GM12878 (cell line): ENCODE results near the gene GALNT6. TPM values are rescaled to one million over a fixed set of nuclear protein-coding genes. Genes with fewer than 3 reads are reported as not detected.

Source experiments
- ATF7 ChIP-seq: fragments of 450-650 bp; IDR thresholded peaks from 2 replicates; pipeline ENCODE4 v1.6.1; 2016; ENCODE audit warnings: low read depth, mild to moderate bottlenecking
- BCL11A ChIP-seq: IDR thresholded peaks from 2 replicates; pipeline ENCODE4 v1.6.1; 2011; ENCODE audit warnings: low read depth, low read length
- CBFB ChIP-seq: IDR thresholded peaks from 2 replicates; pipeline ENCODE4 v1.6.1; 2016; ENCODE audit warnings: antibody characterized with exemption, low read depth
- CREM ChIP-seq: IDR thresholded peaks from 2 replicates; pipeline ENCODE4 v1.6.1; 2014; ENCODE audit warnings: antibody characterized with exemption, low read depth
- CTCF ChIP-seq, 3 experiments: IDR thresholded peaks in 2 of 3; conservative IDR thresholded peaks in 1 of 3; 2 replicates each; pipeline ENCODE4 v1.5.1; 2011; ENCODE audit warnings: low read depth in 3 of 3, low read length in 3 of 3, mild to moderate bottlenecking in 3 of 3, control low read depth in 2 of 3, moderate library complexity in 2 of 3, inconsistent platforms in 1 of 3, mixed read lengths in 1 of 3; ENCODE audit not compliant: control insufficient read depth in 2 of 3, insufficient read depth in 1 of 3; ENCODE audit errors: extremely low read depth in 1 of 3
- ELK1 ChIP-seq: IDR thresholded peaks from 2 replicates; pipeline ENCODE4 v1.6.1; 2012; ENCODE audit warnings: low read depth, low read length, improper control_type of control experiment
- IKZF1 ChIP-seq: fragments of 450-650 bp; conservative IDR thresholded peaks from 2 replicates; pipeline ENCODE4 v1.6.1; 2017; ENCODE audit warnings: antibody characterized with exemption, mild to moderate bottlenecking
- IRF3 ChIP-seq: fragments of 450-650 bp; IDR thresholded peaks from 2 replicates; pipeline ENCODE4 v1.6.1; 2014; ENCODE audit warnings: mild to moderate bottlenecking
- IRF4 ChIP-seq: IDR thresholded peaks from 2 replicates; pipeline ENCODE4 v1.6.1; 2011; ENCODE audit warnings: low read depth, low read length
- JUND ChIP-seq: IDR thresholded peaks from 2 replicates; pipeline ENCODE4 v1.6.1; 2012; ENCODE audit warnings: low read depth, mild to moderate bottlenecking, low read length, improper control_type of control experiment, moderate library complexity
- KAT2A ChIP-seq: conservative IDR thresholded peaks from 2 replicates; pipeline ENCODE4 v1.6.1; 2011; ENCODE audit warnings: low read depth, low read length; ENCODE audit not compliant: control insufficient read depth
- PML ChIP-seq: IDR thresholded peaks from 2 replicates; pipeline ENCODE4 v1.6.1; 2012; ENCODE audit warnings: low read length, inconsistent platforms
- WRNIP1 ChIP-seq: IDR thresholded peaks from 2 replicates; pipeline ENCODE4 v1.6.1; 2011; ENCODE audit warnings: low read depth, low read length, improper control_type of control experiment, borderline replicate concordance
- ZBTB40 ChIP-seq: fragments of 450-650 bp; IDR thresholded peaks from 2 replicates; pipeline ENCODE4 v1.6.1; 2016; ENCODE audit warnings: mild to moderate bottlenecking, moderate library complexity, borderline replicate concordance
- ZNF274 ChIP-seq: IDR thresholded peaks from one replicate; pipeline ENCODE4 v1.8.0; 2011; ENCODE audit not compliant: insufficient read length, insufficient read depth
- ZNF384 ChIP-seq: IDR thresholded peaks from 2 replicates; pipeline ENCODE4 v1.6.1; 2012; ENCODE audit warnings: low read depth, mild to moderate bottlenecking, low read length, improper control_type of control experiment, borderline replicate concordance
- ZZZ3 ChIP-seq: IDR thresholded peaks from 2 replicates; pipeline ENCODE4 v1.6.1; 2011; ENCODE audit warnings: low read depth; ENCODE audit not compliant: control insufficient read depth, insufficient read length
- polyA plus RNA-seq, 11 experiments: library from polyadenylated mRNA; depleted of rRNA in 4 of 11; unstranded in 6 of 11; stranded (reverse) in 5 of 11; fragments of >200 nt; fragmentation: Nextera tagmentation in 4 of 11; fragmentation: Illumina TruSeq in 1 of 11; extraction: Ambion mirVana in 4 of 11; extraction: Trizol in 1 of 11; gene quantifications; 1 replicate in 1 of 11; 2 replicates in 10 of 11; pipeline versions ENCODE4 v1.2.1 to v1.2.3, GENCODE V29; 2011 to 2016; ENCODE audit warnings: inconsistent platforms in 2 of 11, missing spikeins in 2 of 11, low read depth in 1 of 11
- total RNA-seq, 4 experiments: library from RNA; depleted of rRNA in 3 of 4; stranded (reverse); fragments of >200 nt in 3 of 4; fragmentation: Illumina TruSeq in 1 of 4; extraction: Trizol in 1 of 4; gene quantifications; 2 replicates each; pipeline versions ENCODE4 v1.2.1 to v1.2.3, GENCODE V29; 2013 to 2021

Gene GALNT6
- total and polyA plus RNA-seq, 10 of the 15 experiments (the other 5 are each of a cell fraction or from before 2014, with no cell fraction given), result 6.6 to 40.4 (median 23.7) TPM

GRCh38 chr12:51323966-51324895 is 67.0 kb downstream of the GALNT6 start, which contains the start of gene BIN2 (continued):
- 0 out of 2 replicates have a peak, but pooled peaks have one; percentile 25 for TF ChIP-seq BCL11A
- TF ChIP-seq IKZF1, result peak; percentile 87
- no peak for TF ChIP-seq ZZZ3
- no peak for TF ChIP-seq ATF7
- no peak for TF ChIP-seq KAT2A
- TF ChIP-seq IRF4, result no peak
- TF ChIP-seq ELK1, result peak; percentile 37; the same call in 1 of the 2 replicates
- no peak for TF ChIP-seq ZNF274
- TF ChIP-seq CBFB, result peak; percentile 72; the same call in 1 of the 2 replicates
- peak; percentile 31; the same call in 1 of the 2 replicates for TF ChIP-seq ZBTB40
- TF ChIP-seq CREM, result no peak
- TF ChIP-seq JUND, result no peak
- TF ChIP-seq ZNF384, result no peak
- no peak for TF ChIP-seq PML
- TF ChIP-seq IRF3, result no peak
- TF ChIP-seq CTCF (IDR thresholded peaks at IDR 0.05 in 2 of 3, conservative IDR thresholded peaks at IDR 0.05 in 1 of 3; ENCODE audit: control insufficient read depth in 2 of 3, extremely low read depth in 1 of 3, insufficient read depth in 1 of 3, low read depth in 3 of 3, low read length in 3 of 3), result no peak
- TF ChIP-seq WRNIP1, result no peak
